A549 (cell line): ENCODE results near the gene IP6K1. TPM values are rescaled to one million over a fixed set of nuclear protein-coding genes. Genes with fewer than 3 reads are reported as not detected.

Experiments used
- ATAC-seq, 2 experiments: fragments of 200-7000 bp in 1 of 2; fragments of >200 bp in 1 of 2; cut with Nextera tagmentation in 1 of 2; cut with Tn5 transposase in 1 of 2; 3 replicates each; pipeline versions ENCODE4 v1.8.0 to v1.9.1; 2018 to 2020; ENCODE audit warnings: mild to moderate bottlenecking in 1 of 2, moderate library complexity in 1 of 2
- CTCF ChIA-PET: fragments of 300-600 bp; sonication (Branson Sonifier 250); formaldehyde crosslinking; extraction: SDS; loops from one replicate; lab custom pipeline; 2021; ENCODE audit warnings: antibody characterized with exemption, inconsistent platforms; lab: Yijun Ruan, JAX
- POLR2A ChIA-PET: fragments of 350-600 bp; formaldehyde crosslinking; extraction: SDS; loops from one replicate; lab custom pipeline; 2021; ENCODE audit warnings: antibody characterized with exemption, inconsistent platforms; lab: Yijun Ruan, JAX
- DNase-seq, 2 experiments: peaks; one replicate each; pipeline versions ENCODE4 v3.0.0 to v3.0.0-alpha.2; 2011 to 2016; ENCODE audit warnings: low read depth in 1 of 2, low spot score in 1 of 2
- FAIRE-seq: peaks from 2 replicates; lab custom pipeline; 2011; peaks lifted over from hg19 to GRCh38; lab: Jason Lieb, UNC
- H3K27ac ChIP-seq, 2 experiments: fragments of >200 bp; sonication (Bioruptor Twin); formaldehyde crosslinking; 3 replicates each; pipeline ENCODE4 v1.5.1; 2016 to 2017
- H3K4me1 ChIP-seq: fragments of >200 bp; sonication (Bioruptor Twin); formaldehyde crosslinking; 3 replicates; pipeline ENCODE4 v1.6.1; 2016
- H3K4me2 ChIP-seq: fragments of >200 bp; sonication (Bioruptor Twin); formaldehyde crosslinking; 3 replicates; pipeline ENCODE4 v1.6.1; 2016
- H3K4me3 ChIP-seq: fragments of >200 bp; sonication (Bioruptor Twin); formaldehyde crosslinking; 3 replicates; pipeline ENCODE4 v1.5.1; 2016
- H3K9me3 ChIP-seq: fragments of >200 bp; sonication (Bioruptor Twin); formaldehyde crosslinking; 3 replicates; pipeline ENCODE4 v1.6.1; 2016
- ATOH8 ChIP-seq: fragments of 250-450 bp; sonication (Bioruptor Pico); IDR thresholded peaks from 2 replicates; pipeline ENCODE4 v1.5.0; 2020; ENCODE audit warnings: low read depth, mild to moderate bottlenecking, moderate library complexity
- CBX8 ChIP-seq: fragments of 200-600 bp; sonication (generic); IDR thresholded peaks from 2 replicates; pipeline ENCODE4 v1.6.1; 2016
- E2F6 ChIP-seq: IDR thresholded peaks from 2 replicates; pipeline ENCODE4 v1.6.1; 2012; ENCODE audit warnings: low read depth, borderline replicate concordance
- EHMT2 ChIP-seq: fragments of 200-600 bp; sonication (generic); IDR thresholded peaks from 2 replicates; pipeline ENCODE4 v1.6.1; 2016; ENCODE audit warnings: antibody characterized with exemption, low read depth, mild to moderate bottlenecking, moderate library complexity
- EP300 ChIP-seq, 2 experiments: fragments of >200 bp; sonication (Bioruptor Twin); formaldehyde crosslinking; IDR thresholded peaks; 2 replicates in 1 of 2; 3 replicates in 1 of 2; pipeline ENCODE4 v1.6.1; 2016 to 2017
- KDM1A ChIP-seq: fragments of 200-600 bp; sonication (generic); IDR thresholded peaks from 2 replicates; pipeline ENCODE4 v1.6.1; 2016; ENCODE audit warnings: low read depth, mild to moderate bottlenecking
- KDM5A ChIP-seq: fragments of 200-600 bp; sonication (generic); IDR thresholded peaks from 2 replicates; pipeline ENCODE4 v1.6.1; 2016; ENCODE audit warnings: antibody characterized with exemption, mild to moderate bottlenecking
- NFE2L2 ChIP-seq: fragments of 150-350 bp; conservative IDR thresholded peaks from 2 replicates; pipeline ENCODE4 v1.6.1; 2014; ENCODE audit warnings: low read length
- NR3C1 ChIP-seq: fragments of >200 bp; sonication (Bioruptor Twin); formaldehyde crosslinking; IDR thresholded peaks from 3 replicates; pipeline ENCODE4 v1.6.1; 2017
- RAD21 ChIP-seq, 2 experiments: fragments of >200 bp in 1 of 2; sonication (Bioruptor Twin) in 1 of 2; formaldehyde crosslinking in 1 of 2; IDR thresholded peaks in 1 of 2; conservative IDR thresholded peaks in 1 of 2; 2 replicates in 1 of 2; 3 replicates in 1 of 2; pipeline ENCODE4 v1.6.1; 2012 to 2018; ENCODE audit warnings: inconsistent platforms in 1 of 2
- RFX5 ChIP-seq: fragments of 450-650 bp; IDR thresholded peaks from 2 replicates; pipeline ENCODE4 v1.7.1; 2014; ENCODE audit warnings: antibody characterized with exemption, mild to moderate bottlenecking, moderate library complexity
- RNF2 ChIP-seq: fragments of 200-600 bp; sonication (generic); IDR thresholded peaks from 2 replicates; pipeline ENCODE4 v1.6.1; 2016; ENCODE audit warnings: low read depth, mild to moderate bottlenecking, antibody characterized with exemption, moderate library complexity, borderline replicate concordance
- SMC3 ChIP-seq: fragments of >200 bp; sonication (Bioruptor Twin); formaldehyde crosslinking; IDR thresholded peaks from 3 replicates; pipeline ENCODE4 v1.6.1; 2018; ENCODE audit warnings: inconsistent platforms
- ZC3H11A ChIP-seq: fragments of 450-650 bp; IDR thresholded peaks from 2 replicates; pipeline ENCODE4 v1.6.1; 2014; ENCODE audit warnings: antibody characterized with exemption, mild to moderate bottlenecking
- WGBS: methylation state at CpG from one replicate; pipeline ENCODE4 v1.1.6; 2017; ENCODE audit errors: missing lambda C conversion rate; 5-methylcytosine and 5-hydroxymethylcytosine counted together
- polyA plus RNA-seq, 4 experiments: library from polyadenylated mRNA; depleted of rRNA in 3 of 4; stranded (reverse); fragments of >200 nt; fragmentation: RNase III in 1 of 4; extraction: RNeasy Plus Mini Kit Qiagen cat#74134 plus additional on column Dnase treatment in 1 of 4; gene quantifications; 2 replicates in 3 of 4; 3 replicates in 1 of 4; pipeline ENCODE4 v1.2.3, GENCODE V29; 2011 to 2017
- TF ChIP-seq, protein P1 (sequence below): IDR thresholded peaks from 2 replicates; pipeline ENCODE4 v1.6.1; 2012
- TF ChIP-seq, protein P2 (sequence below): fragments of 450-650 bp; IDR thresholded peaks from 2 replicates; pipeline ENCODE4 v1.6.1; 2014; ENCODE audit warnings: antibody characterized with exemption
- TF ChIP-seq, protein P3 (sequence below): IDR thresholded peaks from 2 replicates; pipeline ENCODE4 v1.6.1; 2012

Gene IP6K1
- polyA plus RNA-seq, 2 of the 4 experiments (the other 2 are of a cell fraction), result 16.2 to 22.2 TPM

GRCh38 chr3:49723296-49723627 is 63.1 kb downstream of the IP6K1 start:
- peak; percentile 23 to 32; a peak in 3 of 6 replicates for ATAC-seq
- H3K27ac ChIP-seq, result peak overlapping the region; percentile 94 to 99
- H3K9me3 ChIP-seq, result no peaks in the 10 kb centered on the region
- FAIRE-seq, result no peak
- no peak for TF ChIP-seq CBX8
- TF ChIP-seq, protein P1, sequence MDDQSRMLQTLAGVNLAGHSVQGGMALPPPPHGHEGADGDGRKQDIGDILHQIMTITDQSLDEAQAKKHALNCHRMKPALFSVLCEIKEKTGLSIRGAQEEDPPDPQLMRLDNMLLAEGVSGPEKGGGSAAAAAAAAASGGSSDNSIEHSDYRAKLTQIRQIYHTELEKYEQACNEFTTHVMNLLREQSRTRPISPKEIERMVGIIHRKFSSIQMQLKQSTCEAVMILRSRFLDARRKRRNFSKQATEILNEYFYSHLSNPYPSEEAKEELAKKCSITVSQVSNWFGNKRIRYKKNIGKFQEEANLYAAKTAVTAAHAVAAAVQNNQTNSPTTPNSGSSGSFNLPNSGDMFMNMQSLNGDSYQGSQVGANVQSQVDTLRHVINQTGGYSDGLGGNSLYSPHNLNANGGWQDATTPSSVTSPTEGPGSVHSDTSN, result no peak
- TF ChIP-seq, protein P2, sequence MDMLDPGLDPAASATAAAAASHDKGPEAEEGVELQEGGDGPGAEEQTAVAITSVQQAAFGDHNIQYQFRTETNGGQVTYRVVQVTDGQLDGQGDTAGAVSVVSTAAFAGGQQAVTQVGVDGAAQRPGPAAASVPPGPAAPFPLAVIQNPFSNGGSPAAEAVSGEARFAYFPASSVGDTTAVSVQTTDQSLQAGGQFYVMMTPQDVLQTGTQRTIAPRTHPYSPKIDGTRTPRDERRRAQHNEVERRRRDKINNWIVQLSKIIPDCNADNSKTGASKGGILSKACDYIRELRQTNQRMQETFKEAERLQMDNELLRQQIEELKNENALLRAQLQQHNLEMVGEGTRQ, result peak; percentile 78
- TF ChIP-seq, all 56 proteins: peak for 1
- Histone ChIP-seq H3K4me1 (peaks cover 14% of the 10 kb centered on the region), H3K4me3 (peak overlapping the region; percentile 99), H3K4me2 (peak overlapping the region; percentile 94)
- ChIA-PET POLR2A (interaction anchor here (0.5 kb wide), 1 partner anchor 155 kb away, joined by 4 read pairs; no protein-coding TSS in a partner anchor), CTCF (interaction anchor here (0.8 to 2.1 kb wide), 4 partner anchors 11 to 184 kb away, joined by 3 to 7 read pairs (median 4); partner anchors contain the start of gene INKA1)
- WGBS, result 0% methylated on average over 2 of the region's 20 CpGs
- DNase-seq, result peak in 1 of 2 experiments; percentile 48

- CTCF ChIA-PET, result interaction anchor here (0.8 to 2.1 kb wide), 4 partner anchors 11 to 183 kb away, joined by 3 to 7 read pairs (median 4); partner anchors contain the start of gene INKA1
- POLR2A ChIA-PET, result interaction anchor here (0.5 kb wide), 1 partner anchor 156 kb away, joined by 4 read pairs; no protein-coding TSS in a partner anchor
- WGBS, result 55% methylated on average over 8 of the region's 8 CpGs
These were observed 63.4 kb downstream of the IP6K1 start for GRCh38 chr3:49722896-49723295.

DNA sequence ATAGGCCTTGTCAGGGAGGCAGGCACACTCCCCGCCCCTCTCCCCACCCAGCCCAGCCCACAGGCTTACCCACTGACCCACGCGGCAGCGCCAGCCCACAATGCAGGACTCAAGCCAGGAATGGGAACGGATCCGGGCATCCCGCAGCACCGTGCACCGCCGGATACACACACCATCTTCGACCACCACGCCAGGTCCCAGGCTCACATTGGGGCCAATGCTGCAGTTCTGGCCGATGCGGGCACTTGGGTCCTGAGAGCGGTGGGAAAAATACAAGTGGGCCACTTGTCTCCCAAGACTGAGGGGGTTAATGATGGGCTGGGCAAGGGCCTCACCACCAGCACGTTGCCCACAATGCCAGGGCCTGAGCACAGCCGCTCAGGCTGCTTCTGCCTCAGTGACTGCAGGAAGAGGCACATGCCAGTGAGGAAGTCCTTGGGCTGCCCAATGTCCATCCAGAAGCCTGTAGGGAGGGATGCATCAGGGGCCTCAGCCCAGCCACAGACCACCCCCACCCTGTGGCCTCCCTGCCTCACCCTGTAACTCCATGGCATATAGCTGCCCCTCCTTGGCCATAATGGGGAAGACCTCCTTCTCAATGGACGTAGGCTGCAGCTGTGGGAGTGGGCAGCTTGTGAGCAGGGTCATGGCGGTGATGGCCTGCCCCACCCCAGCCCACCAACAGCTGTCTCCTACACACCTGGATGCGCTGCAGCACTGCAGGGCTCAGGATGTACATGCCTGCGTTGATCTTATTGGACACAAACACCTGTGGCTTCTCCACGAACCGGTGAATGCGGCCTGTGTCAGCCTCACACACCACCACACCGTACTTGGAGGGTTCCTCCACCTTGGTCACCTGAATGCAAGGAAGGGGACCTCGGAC is 64.2 kb downstream of the IP6K1 start:
- H3K9me3 ChIP-seq, result no peaks in the 10 kb centered on the region
- ChIA-PET CTCF (interaction anchor here (0.9 to 3.0 kb wide), 5 partner anchors 10 to 117 kb away, joined by 3 to 18 read pairs (median 4); partner anchors contain the start of gene INKA1), POLR2A (no interaction called here)
- H3K4me2 ChIP-seq, result peak overlapping the region; percentile 94
- WGBS, result 91% methylated on average over 12 of the region's 26 CpGs
- FAIRE-seq, result no peak
- H3K4me1 ChIP-seq, result peaks cover 14% of the 10 kb centered on the region
- H3K4me3 ChIP-seq, result no peak overlapping the region; the same call in 2 of the 3 replicates
- ATAC-seq, result no peak
- no peak for TF ChIP-seq RFX5
- TF ChIP-seq SMC3, result no peak
- no peak for TF ChIP-seq EP300 (IDR thresholded peaks at IDR 0.05)
- no peak for TF ChIP-seq RNF2
- no peak for TF ChIP-seq NFE2L2
- TF ChIP-seq KDM1A, result no peak
- TF ChIP-seq, protein P2, result no peak
- no peak for TF ChIP-seq EHMT2
- TF ChIP-seq KDM5A, result no peak
- TF ChIP-seq E2F6, result no peak
- no peak for TF ChIP-seq RAD21 (conservative IDR thresholded peaks at IDR 0.05 in 1 of 2, IDR thresholded peaks at IDR 0.05 in 1 of 2)
- no peak for DNase-seq
- no peak overlapping the region for H3K27ac ChIP-seq

More at GRCh38 chr3:49722896-49723295, 63.4 kb downstream of the IP6K1 start:
- Histone ChIP-seq H3K4me1 (peaks cover 14% of the 10 kb centered on the region), H3K27ac (peak overlapping the region; percentile 94 to 99), H3K9me3 (no peaks in the 10 kb centered on the region), H3K4me2 (peak overlapping the region; percentile 94), H3K4me3 (peak overlapping the region; percentile 99)
- DNase-seq (no peak), FAIRE-seq (no peak), ATAC-seq (no peak)
- no peak for TF ChIP-seq NR3C1
- no peak for TF ChIP-seq ZC3H11A
- TF ChIP-seq ATOH8 (CRISPR knock-in tag), result no peak
- TF ChIP-seq, protein P3, sequence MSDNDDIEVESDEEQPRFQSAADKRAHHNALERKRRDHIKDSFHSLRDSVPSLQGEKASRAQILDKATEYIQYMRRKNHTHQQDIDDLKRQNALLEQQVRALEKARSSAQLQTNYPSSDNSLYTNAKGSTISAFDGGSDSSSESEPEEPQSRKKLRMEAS, result no peak
